CD4-positive, alpha-beta T cell treated with Interleukin-17A for 4 hours (primary cell): Measurements from ENCODE around the gene MTMR11.
"Not testable (repeated sequence)": the region's sequence is repeated elsewhere in the genome, so short reads cannot be mapped to it uniquely, and the experiment has no call there.

Source experiments
- DNase-seq: peaks from one replicate; pipeline ENCODE4 v3.0.0-alpha.2; 2020; ENCODE audit warnings: mixed read lengths

MTMR11 gene

DNA sequence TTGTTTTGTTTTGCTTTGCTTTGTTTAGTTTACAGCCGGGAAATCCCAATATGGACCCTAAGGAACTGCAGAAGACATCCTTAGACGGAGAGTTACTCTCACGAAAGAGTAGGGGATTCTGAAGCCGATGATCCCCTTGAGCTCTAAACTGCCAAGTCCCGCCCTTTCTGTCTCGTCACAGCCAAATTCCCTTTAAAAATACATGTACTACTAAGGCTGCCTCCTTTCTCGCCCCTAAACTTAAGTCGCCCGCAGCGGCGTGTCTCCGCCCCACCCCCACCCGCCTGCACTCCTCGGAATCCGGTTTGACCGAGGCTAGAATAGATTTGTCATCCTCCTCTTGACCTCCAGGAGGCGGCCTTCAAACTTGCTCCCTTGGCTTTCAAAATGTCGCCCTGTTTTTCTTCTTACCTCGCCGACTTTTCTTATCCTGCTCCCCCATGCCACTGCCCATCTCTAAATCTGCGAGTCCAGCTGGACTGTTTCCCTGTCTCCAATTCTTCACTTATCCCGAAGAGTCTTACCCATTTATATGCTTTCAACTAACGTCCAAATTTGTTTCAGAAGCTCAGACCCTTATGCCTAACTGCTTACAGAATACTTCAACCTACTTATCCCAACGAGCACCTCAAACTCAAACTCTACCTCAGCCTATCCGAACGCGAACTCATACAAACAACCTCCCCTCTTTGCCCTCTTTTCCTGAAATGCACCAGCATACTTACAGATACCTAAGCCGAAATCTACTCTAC, 48.3 kb downstream of the MTMR11 start:
- DNase-seq = peak; percentile 77

DNA sequence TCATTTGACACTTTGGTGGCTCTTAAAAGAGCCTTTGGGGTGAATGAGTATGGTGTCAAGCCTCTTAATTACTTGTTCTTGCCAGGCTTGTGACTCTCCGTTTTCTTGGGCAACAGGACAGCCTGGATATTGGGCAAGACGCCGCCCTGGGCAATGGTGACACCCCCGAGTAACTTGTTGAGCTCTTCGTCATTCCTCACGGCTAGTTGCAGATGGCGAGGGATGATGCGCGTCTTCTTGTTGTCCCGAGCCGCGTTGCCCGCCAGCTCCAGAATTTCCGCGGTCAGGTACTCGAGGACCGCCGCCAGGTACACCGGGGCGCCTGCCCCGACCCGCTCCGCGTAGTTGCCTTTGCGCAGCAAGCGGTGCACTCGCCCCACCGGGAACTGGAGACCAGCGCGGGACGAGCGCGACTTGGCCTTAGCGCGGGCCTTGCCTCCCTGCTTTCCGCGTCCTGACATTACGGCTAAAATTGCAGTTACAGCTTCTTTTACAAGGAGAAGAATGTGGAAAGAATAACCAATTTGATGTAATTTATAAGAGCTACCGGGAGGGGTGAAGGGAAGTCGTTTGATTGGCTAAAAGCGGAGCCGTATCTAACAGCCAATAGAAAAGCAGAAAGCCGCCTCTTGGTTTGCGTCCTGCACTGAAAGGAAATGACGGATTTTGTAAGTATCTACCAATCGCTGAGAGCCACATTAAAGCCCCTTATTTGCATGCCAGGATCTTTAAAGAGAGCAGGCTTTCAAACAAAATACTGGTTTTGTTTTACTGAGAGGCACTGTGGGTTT, 49.0 kb downstream of the MTMR11 start:
- DNase-seq = peak; percentile 75

DNA sequence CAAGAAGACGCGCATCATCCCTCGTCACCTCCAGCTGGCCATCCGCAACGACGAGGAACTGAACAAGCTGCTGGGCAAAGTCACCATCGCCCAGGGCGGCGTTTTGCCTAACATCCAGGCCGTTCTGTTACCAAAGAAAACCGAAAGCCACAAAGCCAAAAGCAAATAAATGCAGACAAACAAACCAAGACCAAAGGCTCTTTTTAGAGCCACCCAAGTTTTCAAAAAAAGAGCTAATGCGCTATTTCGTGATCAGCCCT, 49.6 kb downstream of the MTMR11 start:
- DNase-seq = peak; percentile 27

- DNase-seq = peak; percentile 82
Observed at GRCh38 chr1:149886396-149887195, 50.1 kb downstream of the MTMR11 start.

DNA sequence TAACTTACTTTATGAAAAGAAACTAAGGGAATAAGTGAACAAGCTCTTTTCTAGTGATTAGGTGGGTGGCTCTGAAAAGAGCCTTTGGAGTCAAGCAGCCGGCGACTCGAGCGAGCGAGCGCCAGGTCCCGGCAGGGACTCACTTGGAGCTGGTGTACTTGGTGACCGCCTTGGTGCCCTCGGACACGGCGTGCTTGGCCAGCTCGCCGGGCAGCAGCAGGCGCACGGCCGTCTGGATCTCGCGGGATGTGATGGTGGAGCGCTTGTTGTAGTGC, 50.6 kb downstream of the MTMR11 start:
- not testable (repeated sequence) for DNase-seq

DNA sequence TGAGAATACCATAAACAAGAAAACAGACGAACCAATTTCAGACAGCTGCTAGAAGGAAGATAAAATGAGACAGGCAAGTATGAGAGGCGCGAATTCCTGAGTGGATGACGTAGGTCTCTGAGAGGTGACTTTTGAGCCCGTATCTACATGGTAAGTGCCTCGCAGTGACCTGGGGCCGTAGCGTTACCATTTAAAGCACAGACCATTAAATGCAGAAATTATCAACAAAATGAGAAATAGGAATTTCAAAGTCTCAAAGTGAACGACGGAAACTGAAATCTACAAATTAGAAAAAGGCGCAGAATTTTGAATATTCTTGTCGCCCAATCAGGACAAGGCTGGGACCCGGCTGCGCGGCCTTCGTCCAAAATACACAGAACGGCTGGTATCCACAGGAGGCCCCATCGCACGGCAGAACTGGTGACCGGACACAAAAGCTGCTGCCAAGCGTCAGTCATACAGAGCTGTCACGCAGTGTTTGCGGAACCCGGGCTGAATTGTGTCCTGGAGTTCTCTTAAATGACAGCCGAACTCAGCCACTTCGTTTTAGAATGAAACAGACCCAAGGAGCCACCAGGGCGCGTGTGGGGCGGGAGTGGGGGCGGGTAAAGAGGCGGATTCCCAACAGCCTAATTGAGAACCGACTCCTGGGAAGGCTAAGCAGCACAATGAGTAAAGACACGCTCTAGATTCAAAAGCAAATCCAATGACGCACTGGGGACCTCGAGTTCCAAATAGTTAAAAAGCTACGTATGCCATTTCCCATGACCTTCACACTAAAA, 51.1 kb downstream of the MTMR11 start:
- peak; percentile 70 for DNase-seq

DNA sequence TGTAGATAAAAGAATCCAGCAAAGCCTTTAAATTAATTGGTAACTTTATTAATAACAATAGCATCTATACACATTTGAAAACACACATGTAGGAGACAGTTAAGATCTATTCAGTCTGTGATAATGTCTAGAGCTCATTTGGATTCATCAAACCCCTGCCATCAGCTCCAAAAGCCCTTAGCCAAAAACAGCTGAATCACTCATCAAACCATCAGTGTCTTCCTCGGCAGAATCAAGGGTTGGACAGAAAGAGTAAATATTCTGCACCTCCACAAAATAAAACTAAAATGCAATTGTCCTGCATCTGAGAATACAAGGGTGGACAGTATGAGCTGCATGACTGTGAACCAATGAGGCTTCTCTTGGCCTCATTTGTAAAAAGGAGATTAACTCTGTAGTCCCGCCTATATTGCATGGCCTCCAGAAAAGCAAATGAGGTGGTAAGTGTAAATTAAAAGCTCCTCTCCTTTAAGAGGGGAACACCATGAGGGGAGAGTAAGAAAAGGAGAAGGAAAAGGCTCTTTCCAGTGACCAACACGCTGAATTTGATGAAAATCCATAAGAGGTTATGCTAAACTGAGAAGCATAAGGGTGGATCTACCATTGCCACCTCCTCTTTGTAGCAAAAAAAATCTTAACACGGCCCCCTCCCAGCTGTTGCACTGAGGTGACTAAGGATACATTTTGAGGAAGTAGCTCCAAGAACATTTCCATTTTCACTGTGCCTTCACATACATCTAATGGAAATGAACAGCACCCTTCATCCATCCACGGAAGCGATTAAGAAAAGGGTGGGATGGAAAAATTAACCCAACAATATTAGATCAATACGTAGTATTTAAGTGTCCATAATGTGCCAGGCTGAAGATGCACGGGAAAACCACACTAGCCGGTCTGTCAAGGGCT, 52.0 kb downstream of the MTMR11 start:
- DNase-seq = no peak

DNA sequence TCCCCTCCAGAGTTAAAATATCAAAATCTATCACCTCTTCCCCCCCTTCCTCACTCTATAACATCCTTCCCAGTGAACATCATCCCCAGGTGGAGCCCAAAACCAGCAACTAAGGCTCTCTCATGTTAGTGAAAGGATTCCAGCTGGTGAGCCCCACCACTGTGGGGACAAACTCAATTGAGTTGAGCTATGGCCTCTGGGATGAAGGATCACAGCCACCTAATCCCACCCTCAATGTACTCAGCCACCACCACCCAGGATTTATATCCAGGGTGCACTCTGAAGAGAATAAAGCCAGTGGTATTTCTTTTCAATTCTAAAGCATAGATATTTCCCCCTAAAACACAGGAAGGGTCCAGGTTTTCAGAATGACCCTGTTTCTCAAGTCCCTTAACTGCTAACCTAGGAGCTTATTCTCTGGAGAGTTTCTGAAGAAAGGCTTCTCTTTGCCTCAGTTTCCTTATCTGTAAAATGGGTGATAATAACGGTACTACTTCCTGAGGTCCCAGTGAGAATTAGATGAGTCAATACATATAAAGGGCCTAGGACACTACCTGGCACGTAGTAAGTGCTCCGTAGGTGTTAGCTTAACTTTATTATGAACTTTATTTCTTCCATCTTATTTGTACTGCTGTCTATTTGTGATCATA, 53.0 kb downstream of the MTMR11 start:
- DNase-seq = no peak

- no peak for DNase-seq
Observed at GRCh38 chr1:149881876-149882275, 54.8 kb downstream of the MTMR11 start.

DNA sequence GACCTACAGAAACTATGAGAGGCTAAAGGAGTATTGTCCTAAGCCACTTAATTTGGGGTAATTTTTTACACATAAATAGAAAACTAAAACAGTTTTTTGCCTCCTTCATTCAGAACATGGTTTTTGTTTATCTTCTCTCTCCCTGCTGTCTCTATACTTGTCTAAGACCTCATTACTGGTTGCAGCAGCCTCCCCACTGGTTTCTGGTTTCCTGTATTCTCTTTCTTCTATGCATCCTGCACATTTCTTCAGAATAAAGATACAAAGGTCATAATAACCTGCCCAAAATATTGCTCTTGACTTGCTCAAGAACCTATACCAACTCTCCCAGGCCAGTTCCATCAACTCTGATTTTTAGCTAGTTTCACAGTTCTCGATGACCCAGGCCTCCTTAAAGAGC, 57.1 kb downstream of the MTMR11 start:
- DNase-seq = peak; percentile 56
